GM12872 (cell line): ENCODE measurements around the gene SLC6A19.

Experiments
- TF ChIP-seq, protein P1 (sequence below): IDR thresholded peaks from 3 replicates; pipeline ENCODE4 v1.5.1; 2011; ENCODE audit warnings: low read depth, mild to moderate bottlenecking, low read length, moderate library complexity; ENCODE audit not compliant: insufficient read depth

Gene SLC6A19

DNA sequence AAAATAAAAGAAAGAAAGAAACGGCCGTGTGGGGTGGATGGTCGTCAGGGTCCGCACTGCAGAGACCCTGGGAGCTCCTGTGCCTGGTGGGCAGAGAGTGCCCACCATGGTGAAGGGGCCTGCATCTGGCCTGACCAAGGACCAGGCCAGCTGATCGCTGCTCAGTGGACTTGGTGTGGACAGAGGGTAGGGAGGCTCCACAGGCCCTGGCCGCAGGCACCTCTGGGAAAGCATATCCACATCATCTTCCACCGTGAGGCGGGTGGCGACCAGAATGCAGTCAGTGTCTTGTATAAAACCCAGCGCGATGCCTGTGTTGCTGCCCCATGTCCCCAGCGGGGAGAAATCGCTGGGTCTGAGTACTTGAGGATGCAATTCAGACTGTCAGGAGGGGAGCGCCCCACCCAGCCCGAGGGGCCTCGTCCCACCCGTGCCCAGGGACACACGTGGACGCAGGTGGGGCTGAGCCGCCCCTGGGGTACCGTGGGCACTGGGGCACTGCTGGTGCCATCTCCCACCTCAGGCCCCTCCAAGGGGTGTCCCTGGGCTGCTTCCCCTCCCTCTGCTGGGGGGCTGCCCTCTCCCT lies 27.8 kb upstream of the SLC6A19 start:
- TF ChIP-seq, protein P1, sequence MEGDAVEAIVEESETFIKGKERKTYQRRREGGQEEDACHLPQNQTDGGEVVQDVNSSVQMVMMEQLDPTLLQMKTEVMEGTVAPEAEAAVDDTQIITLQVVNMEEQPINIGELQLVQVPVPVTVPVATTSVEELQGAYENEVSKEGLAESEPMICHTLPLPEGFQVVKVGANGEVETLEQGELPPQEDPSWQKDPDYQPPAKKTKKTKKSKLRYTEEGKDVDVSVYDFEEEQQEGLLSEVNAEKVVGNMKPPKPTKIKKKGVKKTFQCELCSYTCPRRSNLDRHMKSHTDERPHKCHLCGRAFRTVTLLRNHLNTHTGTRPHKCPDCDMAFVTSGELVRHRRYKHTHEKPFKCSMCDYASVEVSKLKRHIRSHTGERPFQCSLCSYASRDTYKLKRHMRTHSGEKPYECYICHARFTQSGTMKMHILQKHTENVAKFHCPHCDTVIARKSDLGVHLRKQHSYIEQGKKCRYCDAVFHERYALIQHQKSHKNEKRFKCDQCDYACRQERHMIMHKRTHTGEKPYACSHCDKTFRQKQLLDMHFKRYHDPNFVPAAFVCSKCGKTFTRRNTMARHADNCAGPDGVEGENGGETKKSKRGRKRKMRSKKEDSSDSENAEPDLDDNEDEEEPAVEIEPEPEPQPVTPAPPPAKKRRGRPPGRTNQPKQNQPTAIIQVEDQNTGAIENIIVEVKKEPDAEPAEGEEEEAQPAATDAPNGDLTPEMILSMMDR, result no peak

DNA sequence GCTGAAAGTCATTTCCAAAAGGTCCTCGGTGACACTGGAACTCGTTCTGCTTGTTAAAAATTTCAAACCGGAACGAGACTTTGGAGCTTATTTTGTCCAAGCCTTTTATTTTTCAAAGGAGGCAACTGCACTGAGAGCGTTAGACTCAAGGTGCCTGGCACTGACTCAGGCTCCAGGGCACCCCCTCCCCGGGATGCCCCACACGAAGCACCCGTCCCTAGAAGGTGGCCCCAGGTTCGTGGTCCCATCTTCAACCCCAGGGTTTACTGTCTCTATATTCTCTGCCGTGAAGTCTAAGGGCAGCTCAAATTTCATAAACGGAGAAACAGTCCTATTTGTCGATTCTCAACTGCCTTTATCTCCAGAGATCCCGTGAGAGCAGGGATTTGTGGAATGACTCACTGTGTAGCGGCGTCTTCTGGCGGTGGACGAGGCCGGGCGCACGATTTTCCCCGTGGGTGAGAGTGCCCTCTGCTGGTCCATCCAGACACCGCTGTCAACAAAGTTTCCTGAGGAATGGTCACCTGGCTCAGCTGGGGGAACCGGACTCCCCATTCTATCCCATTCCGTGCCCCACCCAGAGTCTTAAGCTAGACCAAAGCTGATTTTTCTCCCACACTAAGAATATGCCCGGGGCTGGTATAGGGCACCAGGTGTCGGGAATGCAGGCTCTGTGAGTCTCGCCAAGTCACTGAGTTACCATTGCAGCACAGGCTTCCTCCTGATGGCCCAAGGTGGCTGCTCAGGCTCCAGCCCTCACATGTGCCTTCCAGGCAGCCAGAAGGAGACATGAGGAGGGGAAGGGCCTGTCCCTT lies 27.1 kb upstream of the SLC6A19 start:
- TF ChIP-seq, protein P1, result peak; percentile 75

DNA sequence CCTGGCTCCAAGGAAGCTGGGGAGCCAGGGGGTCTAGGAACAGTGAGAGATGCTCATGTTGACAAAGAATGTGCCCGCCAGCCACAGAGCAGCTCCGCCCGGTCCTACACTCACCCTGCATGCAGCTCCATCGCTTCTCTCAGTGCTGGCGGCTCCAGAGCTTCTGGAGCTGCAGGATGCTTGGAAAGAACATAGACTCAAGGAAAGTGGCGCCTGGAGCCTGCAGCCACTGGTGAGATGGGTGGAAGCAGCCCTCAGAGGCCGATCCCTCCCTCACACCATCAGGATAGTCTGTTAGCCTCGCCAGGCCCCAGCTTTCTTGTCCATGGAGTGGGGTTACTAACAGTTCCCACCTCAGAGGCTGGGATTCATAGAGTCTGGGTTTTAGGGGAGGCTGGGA lies 26.4 kb upstream of the SLC6A19 start:
- TF ChIP-seq, protein P1, result no peak

DNA sequence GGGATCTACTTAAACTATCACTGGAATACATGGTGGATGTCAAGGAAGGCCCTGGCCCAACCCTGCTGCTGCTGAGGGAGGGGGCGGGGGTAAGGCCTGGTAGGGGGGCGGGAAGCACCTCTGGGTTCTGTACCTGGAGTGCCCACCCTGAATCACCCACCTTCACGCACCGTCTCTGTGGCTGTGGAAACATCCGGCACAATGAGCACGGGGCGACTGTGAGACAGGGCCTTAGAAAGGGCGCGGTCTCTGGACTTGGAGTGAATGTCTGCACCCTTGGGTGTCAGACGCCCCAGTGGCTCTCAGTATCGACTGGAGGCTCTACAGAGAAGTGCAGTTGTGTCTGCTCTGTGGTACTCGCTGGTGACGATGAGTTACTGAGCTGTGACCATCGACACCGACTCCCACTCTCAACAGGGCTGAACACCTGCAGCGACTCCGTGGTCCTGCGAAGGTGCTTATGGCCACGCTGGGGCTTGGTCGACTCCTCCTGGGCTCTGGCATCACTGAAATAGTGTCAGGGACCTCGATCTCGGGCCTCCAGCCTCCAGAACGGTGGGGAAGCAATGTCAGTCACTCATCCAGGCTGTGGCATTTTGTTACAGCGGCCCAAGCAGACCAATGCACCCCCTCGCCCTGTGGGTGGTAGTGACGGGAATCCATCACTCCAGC lies 25.5 kb upstream of the SLC6A19 start:
- TF ChIP-seq, protein P1, result no peak

DNA sequence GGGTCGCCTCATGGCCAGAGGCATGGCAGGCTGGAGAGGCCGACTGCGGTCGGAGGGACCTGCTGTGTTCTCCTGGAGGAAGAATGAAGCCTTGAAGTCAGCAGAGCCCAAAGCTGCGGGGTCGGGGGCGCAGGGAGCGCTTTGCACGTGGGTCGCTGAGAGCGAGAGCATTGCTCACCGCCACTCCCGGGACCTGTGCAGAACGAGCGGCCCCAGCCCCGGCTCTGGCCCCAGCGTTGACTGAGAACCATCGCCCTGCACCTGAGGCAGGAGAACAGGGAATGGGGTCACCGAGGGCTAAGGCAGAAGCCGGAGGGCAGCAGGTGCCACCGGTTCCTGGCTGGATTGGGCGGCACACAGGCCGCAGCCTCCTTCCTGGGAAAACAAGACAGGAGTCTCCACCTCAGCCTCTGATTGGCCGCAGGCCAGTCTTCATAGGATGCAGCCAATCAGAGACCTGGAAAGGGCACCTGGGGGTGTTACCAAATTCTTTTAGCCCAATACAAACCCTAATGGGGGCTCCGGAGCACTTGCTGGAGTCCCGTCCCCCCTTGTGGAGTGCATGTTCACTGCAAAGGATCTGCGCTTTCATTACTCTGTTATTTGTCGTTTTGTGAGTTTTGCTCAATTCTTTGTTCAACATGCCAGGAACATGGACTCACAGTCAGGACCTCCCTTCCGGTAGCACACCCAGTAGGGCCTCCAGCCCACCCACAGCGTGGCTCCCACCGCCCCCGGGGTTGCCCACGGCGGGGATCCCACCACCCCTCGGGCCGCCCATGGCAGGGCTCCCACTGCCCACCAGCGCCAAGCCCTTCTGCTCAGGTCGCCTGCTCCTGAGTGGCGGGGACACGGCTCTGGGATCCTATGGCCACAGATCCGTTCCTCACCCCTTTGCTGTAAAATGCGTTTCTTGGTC lies 24.7 kb upstream of the SLC6A19 start:
- TF ChIP-seq, protein P1, result no peak

DNA sequence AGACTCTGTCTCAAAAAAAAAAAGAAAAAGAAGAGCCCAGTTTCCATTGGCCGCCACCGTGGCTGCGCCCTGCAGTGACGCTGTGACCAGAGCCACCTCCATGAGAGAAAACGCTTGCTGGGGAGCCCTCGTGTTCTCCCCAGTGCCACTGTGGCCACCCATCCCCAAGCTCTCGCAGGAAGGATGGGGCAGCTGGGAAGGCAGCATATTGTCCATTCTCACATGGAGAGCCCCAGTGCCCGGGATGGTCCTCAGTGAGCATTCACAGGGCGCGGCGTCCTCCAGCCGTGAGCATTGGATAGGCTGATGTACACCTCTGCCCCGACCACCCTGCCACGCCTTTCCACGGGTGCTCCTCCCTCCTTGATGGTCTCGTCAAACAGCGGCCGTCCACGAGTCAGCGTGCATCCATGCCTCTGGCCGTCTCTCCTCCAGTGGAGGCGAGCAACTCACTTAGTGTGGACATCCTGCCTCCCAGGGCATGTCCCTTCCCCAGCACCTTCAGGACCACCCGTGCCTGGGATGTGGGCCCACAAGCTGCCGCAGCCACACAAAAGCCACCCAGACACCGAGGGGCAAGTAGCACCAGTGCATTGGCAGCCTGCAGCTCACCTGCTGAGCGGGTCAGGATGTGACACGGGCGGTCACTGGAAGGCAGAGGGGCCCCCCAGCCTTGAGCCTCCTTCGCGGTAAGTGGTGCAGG lies 23.4 kb upstream of the SLC6A19 start:
- TF ChIP-seq, protein P1, result no peak
